SHP77 (cell line): ENCODE measurements around the gene FAM111B.

Source experiments
- DNase-seq, 2 experiments: peaks; one replicate each; lab custom pipeline; 2025; lab: John Stamatoyannopoulos, UW

FAM111B gene

DNA sequence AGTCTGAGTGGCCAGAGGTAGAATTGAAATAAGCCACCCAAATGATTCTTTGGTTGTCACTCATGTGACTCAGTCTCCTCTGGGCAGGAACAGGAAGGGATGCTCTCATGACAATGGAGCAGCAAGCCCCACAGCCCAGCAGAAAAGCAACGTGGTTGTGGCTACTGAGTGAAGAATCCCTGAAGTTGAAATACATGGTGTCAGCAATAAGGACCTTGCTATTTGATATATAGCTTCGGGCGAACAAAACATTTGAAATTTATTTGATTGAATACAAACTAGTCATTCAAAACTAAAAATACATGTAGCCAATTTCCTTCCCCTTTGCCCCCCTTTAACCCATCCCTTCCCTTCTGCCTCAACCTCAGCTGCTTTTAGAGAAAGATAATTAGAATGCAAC, 50.4 kb downstream of the FAM111B start:
- DNase-seq, result no peak

DNA sequence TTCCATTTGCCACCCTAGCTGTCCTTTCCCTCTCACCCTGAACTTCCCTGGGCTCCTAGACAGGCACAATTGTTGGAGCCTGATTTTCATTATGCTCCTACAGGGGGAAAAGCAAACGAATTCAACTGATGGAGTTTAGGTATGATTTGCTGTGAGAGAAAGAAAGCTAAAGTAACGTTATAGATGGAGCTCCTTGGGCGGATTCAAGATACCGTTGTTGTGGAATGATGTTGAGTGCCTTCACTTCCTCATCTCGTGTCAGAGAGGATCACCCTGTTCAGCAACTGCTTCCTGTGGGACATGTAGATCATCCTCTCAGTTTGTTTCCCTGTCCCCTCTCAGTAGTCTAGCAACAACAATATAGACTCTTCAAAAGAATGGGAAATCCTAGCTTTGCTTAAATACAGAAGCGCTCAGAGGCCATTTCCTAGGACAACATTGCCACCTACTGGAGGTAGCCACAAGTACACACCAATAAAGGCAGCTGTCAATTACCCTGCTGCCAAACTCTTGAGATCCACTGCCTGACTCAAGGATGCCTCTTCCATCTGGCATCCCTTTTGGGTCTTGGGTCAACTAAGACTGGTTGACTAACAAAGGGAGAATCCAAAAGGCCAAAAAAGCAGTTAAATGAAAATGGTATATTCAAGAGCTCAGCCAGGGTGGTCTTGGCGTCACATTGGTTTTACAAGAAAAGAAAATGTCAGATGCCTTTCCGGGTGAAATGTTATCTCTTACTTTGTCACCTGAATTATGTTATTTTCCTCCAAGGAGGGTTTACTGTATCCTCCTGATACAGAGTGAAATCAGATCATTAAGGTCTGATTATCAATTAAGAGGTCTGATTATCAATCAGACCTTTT, 51.4 kb downstream of the FAM111B start:
- peak in 1 of 2 experiments; percentile 6 for DNase-seq

DNA sequence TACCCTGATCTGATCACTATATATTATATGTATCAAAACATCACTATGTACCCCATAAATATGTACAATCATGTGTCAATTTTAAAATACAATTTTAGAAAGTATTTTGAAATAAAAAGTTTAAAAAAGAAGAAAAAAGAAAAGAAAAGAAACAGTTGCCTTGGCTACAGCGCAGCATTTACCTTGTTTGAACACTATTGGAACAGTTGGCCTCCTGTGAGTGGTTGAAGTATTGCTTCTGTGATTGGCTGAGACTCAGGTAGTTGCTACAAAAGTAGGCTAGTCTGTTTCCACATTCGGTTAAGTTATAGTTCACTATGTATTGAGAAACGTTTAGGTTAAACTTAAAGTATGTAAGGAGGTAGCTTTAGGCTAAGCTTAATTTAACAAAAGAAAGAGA, 57.0 kb downstream of the FAM111B start:
- DNase-seq, result no peak

DNA sequence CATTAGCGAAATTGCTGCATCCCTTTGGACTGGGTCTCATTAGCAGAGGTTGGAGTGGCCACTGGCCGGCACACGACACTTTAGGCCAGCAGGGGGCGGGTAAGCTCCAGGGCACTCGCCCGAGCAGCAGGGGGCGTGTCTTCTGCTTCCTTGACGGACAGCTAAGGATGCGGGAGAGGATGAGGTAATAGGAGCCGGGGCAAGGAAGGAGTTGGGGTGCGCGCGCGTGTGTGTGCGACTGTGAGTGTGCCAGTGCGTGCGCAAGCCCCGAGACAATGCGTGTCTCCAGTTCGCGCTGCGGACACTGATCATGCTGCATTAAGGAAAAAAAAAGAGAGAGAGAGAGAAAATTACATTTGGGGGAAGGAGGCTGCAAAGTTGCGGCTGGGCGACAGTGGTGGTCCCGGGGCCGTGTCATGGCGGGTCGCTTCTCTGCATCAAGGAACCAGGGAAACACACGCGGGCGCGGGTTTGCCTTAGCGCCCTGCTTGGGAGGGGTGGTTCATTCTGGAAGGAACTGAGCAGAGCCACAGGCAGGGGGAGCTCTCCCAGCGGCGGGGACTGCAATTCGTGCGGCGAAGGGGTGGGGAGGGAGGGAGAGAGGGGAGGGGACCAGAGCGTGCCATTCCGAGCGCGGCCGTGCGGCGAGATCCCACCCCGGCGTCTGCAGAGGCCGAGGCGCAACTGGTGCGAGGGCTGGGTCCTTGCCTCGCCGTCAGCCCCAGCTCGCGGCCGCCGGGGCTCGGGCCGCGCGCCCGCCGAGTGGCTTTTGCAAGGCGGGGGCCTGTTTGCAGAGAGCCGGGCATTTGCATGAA, 64.7 kb downstream of the FAM111B start, which contains the start of gene DTX4:
Gene DTX4, plus strand, starts transcription at position 625 of the 815 bp plus-strand sequence. CDS start 464 bp downstream, outside the sequence.
- DNase-seq, result peak; percentile 59 to 60

DNA sequence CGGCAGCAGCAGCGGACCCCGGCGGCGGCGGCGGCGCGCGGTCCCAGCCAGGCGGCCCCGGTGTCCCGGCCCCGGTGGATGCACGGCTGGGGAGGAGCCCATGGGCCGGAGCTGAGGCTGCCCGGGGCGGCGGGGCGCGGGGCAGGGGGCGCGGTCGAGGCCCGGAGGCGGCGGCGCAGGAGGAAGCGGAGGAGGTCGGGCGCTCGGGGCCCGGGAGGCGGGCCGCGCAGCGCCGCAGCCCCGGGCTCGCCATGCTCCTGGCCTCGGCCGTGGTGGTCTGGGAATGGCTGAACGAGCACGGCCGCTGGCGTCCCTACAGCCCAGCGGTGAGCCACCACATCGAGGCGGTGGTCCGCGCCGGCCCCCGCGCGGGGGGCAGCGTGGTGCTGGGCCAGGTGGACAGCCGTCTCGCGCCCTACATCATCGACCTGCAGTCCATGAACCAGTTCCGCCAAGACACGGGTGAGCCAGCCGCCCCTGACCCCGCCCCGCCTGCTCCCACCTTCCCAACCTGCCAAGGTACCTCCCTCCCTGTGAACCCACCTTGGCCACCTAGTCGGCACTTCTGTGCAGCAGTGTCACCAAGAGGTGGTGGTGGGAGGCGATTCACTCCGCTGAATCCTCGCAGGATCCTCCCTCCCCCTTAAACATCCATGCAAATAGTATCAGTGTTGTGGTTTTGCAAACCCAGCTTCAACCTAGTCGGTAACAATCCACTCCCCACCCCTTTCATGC, 65.5 kb downstream of the FAM111B start:
- DNase-seq, result no peak

DNA sequence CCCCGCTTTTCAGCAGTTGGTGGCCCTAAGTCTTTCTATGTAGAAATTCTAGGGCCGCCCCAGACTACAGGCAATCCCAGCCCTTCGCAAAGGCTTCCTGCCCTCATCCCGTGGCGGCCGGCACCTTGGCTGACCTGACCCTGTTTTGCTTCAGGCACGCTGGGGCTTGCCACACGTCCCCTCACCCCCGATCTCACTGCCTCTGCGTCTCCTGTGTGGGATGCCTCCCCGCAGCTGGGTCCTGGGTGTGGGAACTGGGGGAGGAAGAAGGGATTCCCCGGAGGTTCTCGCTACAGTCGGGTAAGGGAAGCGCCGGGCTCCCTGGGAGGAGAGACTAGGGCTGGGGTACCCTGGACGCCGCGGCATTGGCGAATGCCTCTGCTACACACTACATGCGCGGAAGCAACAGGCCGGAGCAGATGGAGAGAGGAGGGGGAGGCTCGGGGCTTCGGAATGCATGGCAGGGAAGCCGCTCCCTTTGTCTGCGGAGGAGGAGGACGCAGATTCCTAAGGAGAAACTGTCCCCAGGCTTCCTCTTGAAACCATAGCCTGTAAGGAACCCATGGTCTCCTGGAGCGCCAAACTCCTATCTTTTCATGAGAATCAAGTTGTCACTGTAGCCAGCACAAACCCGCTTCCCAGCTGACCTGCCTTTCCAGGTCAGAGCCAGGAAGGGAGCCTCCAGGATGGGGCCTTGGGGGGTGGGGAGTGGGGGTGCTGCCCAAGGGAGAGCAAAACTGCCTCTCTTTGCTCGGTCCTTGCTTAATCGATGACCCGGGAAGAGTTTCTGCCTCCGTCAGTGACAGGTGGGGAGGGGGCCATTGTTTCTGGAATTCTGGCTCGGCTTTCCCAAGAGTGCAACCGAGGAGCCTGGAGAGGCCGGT, 66.3 kb downstream of the FAM111B start:
- DNase-seq, result no peak

DNA sequence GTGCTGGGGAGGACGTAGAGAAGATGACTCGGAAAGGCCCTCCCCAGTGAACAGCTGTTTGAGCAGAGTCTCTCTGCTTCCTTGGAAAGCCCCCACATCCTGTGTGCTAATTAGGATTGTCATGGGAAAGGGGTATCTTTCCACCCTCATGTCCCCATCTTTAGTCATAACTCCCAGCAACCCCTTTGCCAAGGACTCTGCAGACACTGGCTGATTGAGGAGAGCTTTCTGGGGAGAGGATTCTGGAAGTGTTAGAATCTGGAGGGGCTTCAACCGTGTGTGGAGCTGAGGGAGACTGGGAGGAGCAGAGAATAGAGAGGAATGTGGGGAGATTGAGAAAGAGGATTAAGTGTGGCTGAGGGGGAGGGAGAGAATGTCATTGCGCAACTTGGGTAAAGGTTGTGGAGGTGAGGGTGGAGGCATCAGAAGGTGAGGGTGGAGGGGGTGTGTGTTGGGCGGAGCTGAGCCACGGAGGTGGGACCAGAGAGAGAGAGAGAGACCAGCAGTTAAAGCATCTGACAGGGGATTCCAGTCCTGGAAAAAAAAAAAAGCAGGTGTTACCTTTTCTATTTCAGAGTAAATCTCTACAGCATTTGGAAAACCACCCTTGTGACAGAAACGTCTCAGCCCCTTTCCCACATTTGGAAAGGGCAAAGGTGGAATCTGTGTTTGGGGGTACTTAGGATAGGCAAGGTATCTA, 67.1 kb downstream of the FAM111B start:
- DNase-seq, result no peak

DNA sequence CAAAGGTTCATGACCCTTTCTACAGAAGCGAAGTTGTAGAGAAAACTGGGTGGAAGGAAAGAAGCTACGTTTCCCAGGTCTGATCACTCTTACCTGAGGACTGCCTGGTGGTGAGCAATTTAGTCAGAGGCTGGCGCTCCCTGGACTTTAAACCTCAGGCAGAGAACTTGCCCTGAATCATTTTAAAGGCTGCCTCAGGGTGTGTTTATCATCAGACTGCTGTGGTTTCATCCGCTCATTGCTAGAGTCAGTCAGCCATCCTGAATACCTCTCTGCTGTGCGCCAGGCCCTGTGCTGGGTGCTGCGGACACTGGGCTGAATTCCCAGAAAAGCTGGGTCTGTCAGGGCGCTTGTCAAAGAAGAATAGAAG, 67.6 kb downstream of the FAM111B start:
- no peak for DNase-seq

DNA sequence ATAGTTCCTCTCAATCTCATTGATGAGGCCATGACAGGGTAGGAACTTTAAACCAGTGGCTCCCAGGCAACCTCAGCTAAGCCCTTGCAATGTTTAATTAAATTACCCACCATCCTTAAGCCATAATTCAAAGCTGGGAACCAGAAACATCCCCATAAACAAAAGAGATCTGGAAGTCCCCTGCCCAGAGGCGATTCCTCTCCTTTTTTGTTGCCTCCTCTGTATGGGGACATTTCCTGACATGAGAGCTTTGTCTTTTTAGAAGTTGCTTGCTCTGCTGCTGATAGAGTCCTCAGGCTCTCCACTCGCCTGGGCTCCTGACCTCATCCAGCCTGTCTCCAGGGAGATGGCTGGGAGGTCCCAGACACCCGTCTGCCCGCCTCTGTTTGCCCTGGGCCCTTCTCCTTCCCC, 68.1 kb downstream of the FAM111B start:
- DNase-seq, result no peak

DNA sequence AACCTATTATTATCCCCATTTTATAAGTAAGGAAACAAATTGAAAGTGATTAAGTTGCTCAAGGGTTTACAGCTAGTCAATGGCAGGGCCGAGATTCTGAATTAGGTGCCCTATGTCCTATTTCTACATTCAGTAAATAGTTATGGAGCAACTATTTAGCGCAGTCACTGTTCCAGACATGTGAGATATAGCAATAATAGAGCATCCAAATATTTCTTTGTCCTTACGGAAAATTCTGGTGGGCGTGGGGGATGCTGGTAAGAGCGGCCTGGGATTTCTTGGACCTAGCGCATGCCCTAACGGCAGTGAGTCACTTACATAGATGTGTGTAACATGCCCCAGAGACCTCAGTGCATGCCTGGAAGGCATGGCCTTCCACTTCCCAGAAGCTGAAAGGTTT, 69.3 kb downstream of the FAM111B start:
- no peak for DNase-seq
